Activated CD4-positive, alpha-beta T cell treated with anti-CD3 and anti-CD28 coated beads, Interleukin-2, amount 50 U/mL, for 4 hours (primary cell): Measurements from ENCODE around the gene EIF4H.

ENCODE experiments used
- DNase-seq, 2 experiments: peaks; one replicate each; pipeline ENCODE4 v3.0.0-alpha.2; 2020

Gene EIF4H

GRCh38 chr7:74228951-74229900, 55.1 kb downstream of the EIF4H start:
- DNase-seq, result no peak

- no peak for DNase-seq
Observed at GRCh38 chr7:74230446-74231231, 56.5 kb downstream of the EIF4H start.

GRCh38 chr7:74231232-74231590, 57.1 kb downstream of the EIF4H start:
- DNase-seq, result no peak

- no peak for DNase-seq
Observed at GRCh38 chr7:74233655-74234285, 59.6 kb downstream of the EIF4H start.

GRCh38 chr7:74235518-74236268, 61.5 kb downstream of the EIF4H start:
- no peak for DNase-seq

- DNase-seq, result no peak
Observed at GRCh38 chr7:74236284-74236683, 62.1 kb downstream of the EIF4H start.

GRCh38 chr7:74240482-74240881, 66.3 kb downstream of the EIF4H start:
- no peak for DNase-seq

GRCh38 chr7:74242122-74242443, 67.9 kb downstream of the EIF4H start:
- DNase-seq, result no peak

- DNase-seq, result no peak
Observed at GRCh38 chr7:74246497-74246896, 72.3 kb downstream of the EIF4H start.
